HEK293 (cell line): ENCODE data around the gene RTN4IP1.

ENCODE experiments used
- CTCF ChIA-PET: fragments of 350-600 bp; formaldehyde crosslinking; extraction: SDS; loops from one replicate; lab custom pipeline; 2021; ENCODE audit warnings: antibody characterized with exemption; lab: Yijun Ruan, JAX
- POLR2A ChIA-PET: fragments of 300-600 bp; formaldehyde crosslinking; extraction: SDS; loops from one replicate; lab custom pipeline; 2020; ENCODE audit warnings: antibody characterized with exemption, inconsistent platforms; lab: Yijun Ruan, JAX
- H3K27ac ChIP-seq: fragments of 200-500 bp; sonication (Bioruptor generic); 2 replicates; pipeline ENCODE4 v1.5.1; 2014; ENCODE audit warnings: low read depth, low read length, control low read depth, inconsistent platforms; ENCODE audit errors: extremely low read depth
- H3K36me3 ChIP-seq, 2 experiments: fragments of 200-500 bp in 1 of 2; sonication (Bioruptor generic) in 1 of 2; 1 replicate in 1 of 2; 2 replicates in 1 of 2; pipeline ENCODE4 v1.5.1; 2014 to 2017; ENCODE audit warnings: inconsistent platforms in 2 of 2, low read length in 2 of 2; ENCODE audit not compliant: control insufficient read depth in 2 of 2, insufficient read depth in 1 of 2
- H3K4me1 ChIP-seq: fragments of 200-500 bp; sonication (Bioruptor generic); 2 replicates; pipeline ENCODE4 v1.5.1; 2014; ENCODE audit warnings: mild to moderate bottlenecking, low read length, inconsistent platforms; ENCODE audit not compliant: control insufficient read depth, insufficient read depth
- H3K4me3 ChIP-seq: 2 replicates; pipeline ENCODE4 v1.5.1; 2011; ENCODE audit warnings: low read depth, mild to moderate bottlenecking, control low read depth, low read length, moderate library complexity
- H3K9me3 ChIP-seq: fragments of 200-500 bp; sonication (Bioruptor generic); 2 replicates; pipeline ENCODE4 v1.5.1; 2014; ENCODE audit warnings: low read depth, low read length, inconsistent platforms; ENCODE audit not compliant: control insufficient read depth, insufficient read depth
- EGR2 ChIP-seq: fragments of 450-650 bp; formaldehyde crosslinking; IDR thresholded peaks from 2 replicates; pipeline ENCODE4 v1.5.1; 2016; ENCODE audit warnings: low read depth, missing biosample characterization, missing genetic modification characterization
- GLI2 ChIP-seq: fragments of 450-650 bp; formaldehyde crosslinking; IDR thresholded peaks from 2 replicates; pipeline ENCODE4; 2017; ENCODE audit warnings: missing biosample characterization, missing genetic modification characterization, low read depth, borderline replicate concordance
- OVOL3 ChIP-seq: fragments of 450-650 bp; formaldehyde crosslinking; IDR thresholded peaks from 2 replicates; pipeline ENCODE4 v1.5.1; 2016; ENCODE audit warnings: missing biosample characterization, missing genetic modification characterization
- PATZ1 ChIP-seq: fragments of 450-650 bp; formaldehyde crosslinking; IDR thresholded peaks from 2 replicates; pipeline ENCODE4 v1.5.1; 2016; ENCODE audit warnings: missing biosample characterization, missing genetic modification characterization
- PRDM1 ChIP-seq: fragments of 450-650 bp; formaldehyde crosslinking; IDR thresholded peaks from 2 replicates; pipeline ENCODE4; 2016; ENCODE audit warnings: missing biosample characterization, missing genetic modification characterization
- ZNF146 ChIP-seq: fragments of 450-650 bp; formaldehyde crosslinking; IDR thresholded peaks from 2 replicates; pipeline ENCODE4 v1.5.1; 2016; ENCODE audit warnings: missing biosample characterization, missing genetic modification characterization
- ZNF174 ChIP-seq: fragments of 450-650 bp; formaldehyde crosslinking; IDR thresholded peaks from 2 replicates; pipeline ENCODE4 v1.5.0; 2017; ENCODE audit warnings: missing biosample characterization, mild to moderate bottlenecking, missing genetic modification characterization
- ZNF239 ChIP-seq: fragments of 450-650 bp; formaldehyde crosslinking; IDR thresholded peaks from 2 replicates; pipeline ENCODE4 v1.5.1; 2016; ENCODE audit warnings: missing biosample characterization, missing genetic modification characterization
- ZNF366 ChIP-seq: fragments of 450-650 bp; formaldehyde crosslinking; conservative IDR thresholded peaks from 2 replicates; pipeline ENCODE4 v1.5.1; 2016; ENCODE audit warnings: missing biosample characterization, missing genetic modification characterization
- ZNF391 ChIP-seq: fragments of 450-650 bp; formaldehyde crosslinking; IDR thresholded peaks from 2 replicates; pipeline ENCODE4 v1.5.1; 2016; ENCODE audit warnings: low read depth, missing biosample characterization, missing genetic modification characterization, borderline replicate concordance
- ZNF473 ChIP-seq: fragments of 450-650 bp; formaldehyde crosslinking; IDR thresholded peaks from 2 replicates; pipeline ENCODE4 v1.5.1; 2017; ENCODE audit warnings: missing biosample characterization, missing genetic modification characterization
- ZNF48 ChIP-seq: fragments of 450-650 bp; formaldehyde crosslinking; IDR thresholded peaks from 2 replicates; pipeline ENCODE4 v1.5.1; 2016; ENCODE audit warnings: missing biosample characterization, missing genetic modification characterization
- ZNF521 ChIP-seq: fragments of 450-650 bp; formaldehyde crosslinking; IDR thresholded peaks from 2 replicates; pipeline ENCODE4 v1.5.1; 2017; ENCODE audit warnings: missing biosample characterization, mild to moderate bottlenecking, missing genetic modification characterization
- ZNF580 ChIP-seq: fragments of 450-650 bp; formaldehyde crosslinking; IDR thresholded peaks from 2 replicates; pipeline ENCODE4 v1.5.1; 2016; ENCODE audit warnings: missing biosample characterization, missing genetic modification characterization
- ZNF596 ChIP-seq: fragments of 450-650 bp; IDR thresholded peaks from 2 replicates; pipeline ENCODE4 v1.5.0; 2018; ENCODE audit warnings: missing biosample characterization, mild to moderate bottlenecking, missing genetic modification characterization, moderate library complexity
- ZNF660 ChIP-seq: fragments of 450-650 bp; IDR thresholded peaks from 2 replicates; pipeline ENCODE4 v1.5.1; 2018; ENCODE audit warnings: missing biosample characterization, mild to moderate bottlenecking, missing genetic modification characterization
- ZNF777 ChIP-seq: fragments of 450-650 bp; formaldehyde crosslinking; IDR thresholded peaks from 2 replicates; pipeline ENCODE4 v1.5.1; 2017; ENCODE audit warnings: missing biosample characterization, missing genetic modification characterization, borderline replicate concordance
- TF ChIP-seq, protein P1 (sequence below): fragments of 450-650 bp; formaldehyde crosslinking; IDR thresholded peaks from 2 replicates; pipeline ENCODE4 v1.5.1; 2016; ENCODE audit warnings: missing biosample characterization, missing genetic modification characterization
- TF ChIP-seq, protein P2 (sequence below): fragments of 450-650 bp; formaldehyde crosslinking; IDR thresholded peaks from 2 replicates; pipeline ENCODE4 v1.5.1; 2017; ENCODE audit warnings: missing biosample characterization, missing genetic modification characterization
- TF ChIP-seq, protein P3 (sequence below): fragments of 450-650 bp; formaldehyde crosslinking; conservative IDR thresholded peaks from 2 replicates; pipeline ENCODE4 v1.5.1; 2016; ENCODE audit warnings: low read depth, missing biosample characterization, missing genetic modification characterization
- TF ChIP-seq, protein P4 (sequence below): fragments of 450-650 bp; formaldehyde crosslinking; IDR thresholded peaks from 2 replicates; pipeline ENCODE4 v1.5.1; 2016; ENCODE audit warnings: missing biosample characterization, missing genetic modification characterization

The RTN4IP1 gene

DNA sequence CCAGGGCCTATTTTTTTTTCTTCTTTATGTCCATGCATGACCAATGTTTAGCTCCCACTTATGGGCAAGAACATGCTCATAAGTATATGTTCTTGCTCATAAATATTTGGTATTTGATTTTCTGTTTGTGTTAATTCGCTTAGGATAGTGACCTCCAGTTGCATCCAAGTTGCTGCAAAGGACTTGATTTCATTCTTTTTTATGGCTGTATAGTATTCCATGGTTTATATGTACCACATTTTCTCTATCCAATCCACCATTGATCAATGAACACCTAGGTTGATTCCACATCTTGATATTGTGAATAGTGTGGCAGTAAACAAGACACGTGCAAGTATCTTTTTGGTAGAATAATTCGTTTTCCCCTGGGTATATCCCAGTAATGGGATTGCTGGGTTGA lies 78.1 kb downstream of the RTN4IP1 start:
- Histone ChIP-seq H3K9me3 (no peaks in the 10 kb centered on the region), H3K4me1 (no peaks in the 10 kb centered on the region)
- POLR2A ChIA-PET, result no interaction called here
- no peak for TF ChIP-seq ZNF777 (tag by site-specific recombination)
- TF ChIP-seq, protein P1, sequence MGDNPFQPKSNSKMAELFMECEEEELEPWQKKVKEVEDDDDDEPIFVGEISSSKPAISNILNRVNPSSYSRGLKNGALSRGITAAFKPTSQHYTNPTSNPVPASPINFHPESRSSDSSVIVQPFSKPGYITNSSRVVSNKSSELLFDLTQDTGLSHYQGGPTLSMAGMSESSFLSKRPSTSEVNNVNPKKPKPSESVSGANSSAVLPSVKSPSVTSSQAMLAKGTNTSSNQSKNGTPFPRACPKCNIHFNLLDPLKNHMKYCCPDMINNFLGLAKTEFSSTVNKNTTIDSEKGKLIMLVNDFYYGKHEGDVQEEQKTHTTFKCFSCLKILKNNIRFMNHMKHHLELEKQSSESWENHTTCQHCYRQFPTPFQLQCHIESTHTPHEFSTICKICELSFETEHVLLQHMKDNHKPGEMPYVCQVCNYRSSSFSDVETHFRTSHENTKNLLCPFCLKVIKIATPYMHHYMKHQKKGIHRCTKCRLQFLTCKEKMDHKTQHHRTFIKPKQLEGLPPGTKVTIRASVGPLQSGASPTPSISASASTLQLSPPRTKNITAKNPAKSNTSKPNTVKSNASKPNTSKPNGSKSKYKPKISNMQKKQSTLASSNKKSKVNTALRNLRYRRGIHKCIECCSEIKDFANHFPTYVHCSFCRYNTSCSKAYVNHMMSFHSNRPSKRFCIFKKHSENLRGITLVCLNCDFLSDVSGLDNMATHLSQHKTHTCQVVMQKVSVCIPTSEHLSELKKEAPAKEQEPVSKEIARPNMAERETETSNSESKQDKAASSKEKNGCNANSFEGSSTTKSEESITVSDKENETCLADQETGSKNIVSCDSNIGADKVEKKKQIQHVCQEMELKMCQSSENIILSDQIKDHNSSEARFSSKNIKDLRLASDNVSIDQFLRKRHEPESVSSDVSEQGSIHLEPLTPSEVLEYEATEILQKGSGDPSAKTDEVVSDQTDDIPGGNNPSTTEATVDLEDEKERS, result 0 out of 2 replicates have a peak, but pooled peaks have one; percentile 7
- no peak for TF ChIP-seq ZNF473 (tag by site-specific recombination)
- no peak for TF ChIP-seq ZNF521
- TF ChIP-seq ZNF580, result 0 out of 2 replicates have a peak, but pooled peaks have one; percentile 29
- peak; percentile 77; the same call in 1 of the 2 replicates for TF ChIP-seq ZNF146 (tag by site-specific recombination)
- TF ChIP-seq, all 188 proteins: peak for 3
- no peak overlapping the region for H3K27ac ChIP-seq
- no peak overlapping the region for H3K4me3 ChIP-seq
- CTCF ChIA-PET, result interaction anchor here (0.6 to 1.2 kb wide), 2 partner anchors 50 to 461 kb away, joined by 4 to 5 read pairs; no protein-coding TSS in a partner anchor
- H3K36me3 ChIP-seq, result no peaks in the 10 kb centered on the region

GRCh38 chr6:106549521-106549920 lies 79.8 kb downstream of the RTN4IP1 start:
- TF ChIP-seq ZNF660 (tag by site-specific recombination) (no peak), ZNF596 (tag by site-specific recombination) (no peak), ZNF391 (tag by site-specific recombination) (no peak), EGR2 (tag by site-specific recombination) (no peak), ZNF239 (tag by site-specific recombination) (no peak), OVOL3 (no peak), ZNF48 (tag by site-specific recombination) (no peak), GLI2 (tag by site-specific recombination) (no peak), ZNF521 (no peak), PRDM1 (tag by site-specific recombination) (no peak), ZNF174 (tag by site-specific recombination) (no peak), ZNF366 (tag by site-specific recombination) (no peak), PATZ1 (tag by site-specific recombination) (no peak)
- TF ChIP-seq, protein P2, sequence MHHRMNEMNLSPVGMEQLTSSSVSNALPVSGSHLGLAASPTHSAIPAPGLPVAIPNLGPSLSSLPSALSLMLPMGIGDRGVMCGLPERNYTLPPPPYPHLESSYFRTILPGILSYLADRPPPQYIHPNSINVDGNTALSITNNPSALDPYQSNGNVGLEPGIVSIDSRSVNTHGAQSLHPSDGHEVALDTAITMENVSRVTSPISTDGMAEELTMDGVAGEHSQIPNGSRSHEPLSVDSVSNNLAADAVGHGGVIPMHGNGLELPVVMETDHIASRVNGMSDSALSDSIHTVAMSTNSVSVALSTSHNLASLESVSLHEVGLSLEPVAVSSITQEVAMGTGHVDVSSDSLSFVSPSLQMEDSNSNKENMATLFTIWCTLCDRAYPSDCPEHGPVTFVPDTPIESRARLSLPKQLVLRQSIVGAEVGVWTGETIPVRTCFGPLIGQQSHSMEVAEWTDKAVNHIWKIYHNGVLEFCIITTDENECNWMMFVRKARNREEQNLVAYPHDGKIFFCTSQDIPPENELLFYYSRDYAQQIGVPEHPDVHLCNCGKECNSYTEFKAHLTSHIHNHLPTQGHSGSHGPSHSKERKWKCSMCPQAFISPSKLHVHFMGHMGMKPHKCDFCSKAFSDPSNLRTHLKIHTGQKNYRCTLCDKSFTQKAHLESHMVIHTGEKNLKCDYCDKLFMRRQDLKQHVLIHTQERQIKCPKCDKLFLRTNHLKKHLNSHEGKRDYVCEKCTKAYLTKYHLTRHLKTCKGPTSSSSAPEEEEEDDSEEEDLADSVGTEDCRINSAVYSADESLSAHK (tag by site-specific recombination), result no peak
- TF ChIP-seq, protein P3, sequence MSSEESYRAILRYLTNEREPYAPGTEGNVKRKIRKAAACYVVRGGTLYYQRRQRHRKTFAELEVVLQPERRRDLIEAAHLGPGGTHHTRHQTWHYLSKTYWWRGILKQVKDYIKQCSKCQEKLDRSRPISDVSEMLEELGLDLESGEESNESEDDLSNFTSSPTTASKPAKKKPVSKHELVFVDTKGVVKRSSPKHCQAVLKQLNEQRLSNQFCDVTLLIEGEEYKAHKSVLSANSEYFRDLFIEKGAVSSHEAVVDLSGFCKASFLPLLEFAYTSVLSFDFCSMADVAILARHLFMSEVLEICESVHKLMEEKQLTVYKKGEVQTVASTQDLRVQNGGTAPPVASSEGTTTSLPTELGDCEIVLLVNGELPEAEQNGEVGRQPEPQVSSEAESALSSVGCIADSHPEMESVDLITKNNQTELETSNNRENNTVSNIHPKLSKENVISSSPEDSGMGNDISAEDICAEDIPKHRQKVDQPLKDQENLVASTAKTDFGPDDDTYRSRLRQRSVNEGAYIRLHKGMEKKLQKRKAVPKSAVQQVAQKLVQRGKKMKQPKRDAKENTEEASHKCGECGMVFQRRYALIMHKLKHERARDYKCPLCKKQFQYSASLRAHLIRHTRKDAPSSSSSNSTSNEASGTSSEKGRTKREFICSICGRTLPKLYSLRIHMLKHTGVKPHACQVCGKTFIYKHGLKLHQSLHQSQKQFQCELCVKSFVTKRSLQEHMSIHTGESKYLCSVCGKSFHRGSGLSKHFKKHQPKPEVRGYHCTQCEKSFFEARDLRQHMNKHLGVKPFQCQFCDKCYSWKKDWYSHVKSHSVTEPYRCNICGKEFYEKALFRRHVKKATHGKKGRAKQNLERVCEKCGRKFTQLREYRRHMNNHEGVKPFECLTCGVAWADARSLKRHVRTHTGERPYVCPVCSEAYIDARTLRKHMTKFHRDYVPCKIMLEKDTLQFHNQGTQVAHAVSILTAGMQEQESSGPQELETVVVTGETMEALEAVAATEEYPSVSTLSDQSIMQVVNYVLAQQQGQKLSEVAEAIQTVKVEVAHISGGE (tag by site-specific recombination), result no peak
- TF ChIP-seq, protein P4, sequence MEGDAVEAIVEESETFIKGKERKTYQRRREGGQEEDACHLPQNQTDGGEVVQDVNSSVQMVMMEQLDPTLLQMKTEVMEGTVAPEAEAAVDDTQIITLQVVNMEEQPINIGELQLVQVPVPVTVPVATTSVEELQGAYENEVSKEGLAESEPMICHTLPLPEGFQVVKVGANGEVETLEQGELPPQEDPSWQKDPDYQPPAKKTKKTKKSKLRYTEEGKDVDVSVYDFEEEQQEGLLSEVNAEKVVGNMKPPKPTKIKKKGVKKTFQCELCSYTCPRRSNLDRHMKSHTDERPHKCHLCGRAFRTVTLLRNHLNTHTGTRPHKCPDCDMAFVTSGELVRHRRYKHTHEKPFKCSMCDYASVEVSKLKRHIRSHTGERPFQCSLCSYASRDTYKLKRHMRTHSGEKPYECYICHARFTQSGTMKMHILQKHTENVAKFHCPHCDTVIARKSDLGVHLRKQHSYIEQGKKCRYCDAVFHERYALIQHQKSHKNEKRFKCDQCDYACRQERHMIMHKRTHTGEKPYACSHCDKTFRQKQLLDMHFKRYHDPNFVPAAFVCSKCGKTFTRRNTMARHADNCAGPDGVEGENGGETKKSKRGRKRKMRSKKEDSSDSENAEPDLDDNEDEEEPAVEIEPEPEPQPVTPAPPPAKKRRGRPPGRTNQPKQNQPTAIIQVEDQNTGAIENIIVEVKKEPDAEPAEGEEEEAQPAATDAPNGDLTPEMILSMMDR (tag by site-specific recombination), result no peak
- Histone ChIP-seq H3K27ac (no peak overlapping the region), H3K9me3 (no peaks in the 10 kb centered on the region), H3K36me3 (no peaks in the 10 kb centered on the region), H3K4me1 (no peaks in the 10 kb centered on the region), H3K4me3 (no peak overlapping the region)
- CTCF ChIA-PET, result no interaction called here
- POLR2A ChIA-PET, result no interaction called here
